GM19025 (cell line): Measurements from ENCODE around the gene NBEA.

Source experiments
- ATAC-seq: cut with Tn5 transposase; IDR thresholded peaks from one replicate; pipeline ENCODE4 v1.9.1; 2021; ENCODE audit warnings: mild to moderate bottlenecking, low read depth, moderate library complexity; ENCODE audit not compliant: unreplicated experiment

The NBEA gene

DNA sequence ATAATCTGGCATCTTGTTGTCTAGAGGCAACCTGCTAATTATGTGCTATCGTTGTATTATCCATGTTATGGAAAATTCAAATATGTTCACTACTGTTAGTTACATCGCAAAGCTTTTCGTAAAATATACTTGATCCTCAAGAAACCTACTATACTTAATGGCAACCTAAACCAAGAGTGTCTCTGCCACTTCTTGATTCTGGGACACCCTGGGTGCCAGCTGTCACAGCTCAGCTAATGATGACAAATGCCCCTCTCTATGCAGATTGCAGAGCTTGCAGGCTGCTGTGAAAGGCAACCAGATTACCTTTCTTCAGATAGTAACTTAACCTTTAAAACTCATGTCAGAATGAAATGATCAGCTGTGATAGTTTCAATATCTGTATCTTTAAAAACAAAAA is 543.4 kb downstream of the NBEA start:
- no peak for ATAC-seq

DNA sequence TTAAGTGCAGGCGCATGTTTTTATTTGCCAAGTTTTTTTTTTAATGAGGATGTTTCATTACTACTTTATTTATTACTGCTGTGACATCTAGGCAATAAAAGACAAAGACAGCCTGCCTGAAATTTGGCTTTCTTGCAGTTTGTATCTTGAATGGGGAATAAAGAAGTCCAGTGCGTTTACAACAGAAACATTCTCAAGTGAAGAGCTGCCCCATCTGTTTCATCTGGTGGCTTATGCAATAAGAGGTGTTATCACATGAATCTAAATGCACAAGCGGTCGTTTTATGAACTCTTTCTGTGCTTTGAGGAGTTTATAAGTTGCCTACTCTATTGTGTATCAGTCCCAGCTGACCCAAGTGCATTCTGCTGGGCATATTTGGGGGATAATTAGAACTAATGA is 547.0 kb downstream of the NBEA start:
- ATAC-seq, result no peak

GRCh38 chr13:35496006-35496405 is 553.9 kb downstream of the NBEA start:
- no peak for ATAC-seq

- ATAC-seq, result no peak
These were observed 554.8 kb downstream of the NBEA start for GRCh38 chr13:35496761-35497386.

DNA sequence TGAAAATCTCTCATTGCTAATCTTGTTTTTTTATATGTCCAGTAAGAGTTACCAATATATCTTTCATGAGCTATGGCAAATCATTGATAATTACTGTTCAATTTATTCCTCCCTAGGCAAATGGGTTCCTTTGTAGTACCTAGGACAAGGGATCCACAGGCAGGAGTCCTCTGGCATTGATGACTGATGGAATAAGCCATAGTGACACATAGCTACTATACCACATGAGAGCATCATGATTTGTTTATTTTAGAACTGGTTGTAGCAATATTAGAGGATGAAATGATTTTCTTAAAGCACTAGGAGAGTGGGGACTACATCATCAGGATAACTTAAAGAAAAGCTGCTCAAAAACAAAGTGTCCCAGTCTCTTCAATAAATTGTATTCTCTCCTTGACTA is 556.2 kb downstream of the NBEA start:
- ATAC-seq, result no peak

DNA sequence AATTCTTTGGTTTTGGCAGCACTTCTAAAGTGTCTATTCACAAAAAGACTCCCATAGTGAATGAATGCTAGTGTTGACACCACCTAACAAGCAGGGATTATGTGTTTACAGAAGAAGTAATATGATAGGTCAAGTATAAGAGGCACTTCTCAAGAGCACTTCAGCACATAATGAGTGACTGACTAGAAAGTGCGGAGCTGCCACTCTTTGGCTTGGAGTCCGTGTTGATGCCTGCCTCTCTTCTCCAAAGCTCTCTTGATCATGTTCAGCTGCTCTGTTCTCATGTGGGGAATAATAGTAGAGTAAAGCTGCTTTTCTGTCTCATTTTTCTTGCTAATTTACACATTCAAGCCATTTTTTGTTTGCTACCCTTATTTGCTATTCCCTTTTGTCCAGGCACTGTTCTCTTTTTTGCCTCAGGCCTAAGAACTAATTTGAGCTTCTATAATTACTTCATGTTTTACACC is 557.2 kb downstream of the NBEA start:
- no peak for ATAC-seq

- ATAC-seq, result no peak
These were observed 557.6 kb downstream of the NBEA start for GRCh38 chr13:35499676-35500075.

GRCh38 chr13:35500144-35500543 is 558.1 kb downstream of the NBEA start:
- no peak for ATAC-seq

GRCh38 chr13:35501661-35502235 is 559.7 kb downstream of the NBEA start:
- no peak for ATAC-seq

GRCh38 chr13:35502456-35502855 is 560.4 kb downstream of the NBEA start:
- no peak for ATAC-seq

GRCh38 chr13:35512271-35512920 is 570.3 kb downstream of the NBEA start:
- no peak for ATAC-seq

DNA sequence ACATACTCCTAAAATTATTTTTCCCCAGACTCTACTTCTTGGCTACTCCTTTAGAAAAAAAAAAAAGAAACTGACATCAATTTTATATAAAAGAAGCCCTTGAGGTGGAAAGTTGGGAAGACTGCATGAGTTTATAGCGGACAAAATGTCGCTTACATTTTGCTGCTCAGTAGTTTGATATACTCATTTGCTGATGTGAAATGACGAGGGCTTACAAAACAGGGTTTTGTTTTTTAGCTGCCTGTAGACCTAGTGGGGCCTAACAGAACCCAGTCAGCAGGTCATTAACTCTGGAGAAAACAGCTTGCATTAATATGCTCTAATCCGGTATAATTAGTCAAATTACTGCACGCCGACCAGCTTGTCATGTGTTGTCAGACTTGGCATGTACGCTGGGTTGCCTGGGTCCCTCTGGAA is 572.0 kb downstream of the NBEA start:
- ATAC-seq, result no peak

DNA sequence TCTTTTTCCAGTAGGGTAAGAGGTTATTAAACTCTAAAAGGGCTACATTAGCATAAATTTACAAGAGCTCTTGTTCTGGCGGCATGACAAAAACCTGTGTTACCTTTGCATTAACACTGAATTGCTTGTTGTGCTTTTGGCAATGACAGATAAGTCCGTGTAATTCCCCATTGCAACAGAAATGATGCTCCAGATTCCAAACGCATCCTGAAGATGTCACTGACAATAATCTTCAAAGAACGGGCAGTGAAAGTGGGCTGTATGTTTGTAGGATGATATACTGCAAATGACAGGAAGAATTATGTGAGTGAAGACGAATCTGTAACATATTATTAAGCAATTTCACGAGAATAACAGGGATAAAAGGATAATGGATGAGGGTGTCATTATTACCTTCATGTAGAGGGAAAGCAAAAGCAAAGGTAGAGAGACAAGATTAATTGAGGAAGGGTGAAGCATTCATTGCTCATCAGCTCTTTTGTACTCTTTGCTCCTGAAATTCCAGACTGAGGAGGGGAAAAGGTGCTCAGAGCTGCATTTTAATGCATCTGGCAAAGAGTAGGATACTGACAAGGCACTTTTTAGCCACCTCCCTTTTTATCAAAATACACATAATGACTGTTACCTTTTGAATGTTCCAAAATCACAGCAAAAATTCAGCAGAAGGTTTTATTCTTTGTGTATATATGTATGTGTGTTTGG is 572.9 kb downstream of the NBEA start:
- no peak for ATAC-seq

DNA sequence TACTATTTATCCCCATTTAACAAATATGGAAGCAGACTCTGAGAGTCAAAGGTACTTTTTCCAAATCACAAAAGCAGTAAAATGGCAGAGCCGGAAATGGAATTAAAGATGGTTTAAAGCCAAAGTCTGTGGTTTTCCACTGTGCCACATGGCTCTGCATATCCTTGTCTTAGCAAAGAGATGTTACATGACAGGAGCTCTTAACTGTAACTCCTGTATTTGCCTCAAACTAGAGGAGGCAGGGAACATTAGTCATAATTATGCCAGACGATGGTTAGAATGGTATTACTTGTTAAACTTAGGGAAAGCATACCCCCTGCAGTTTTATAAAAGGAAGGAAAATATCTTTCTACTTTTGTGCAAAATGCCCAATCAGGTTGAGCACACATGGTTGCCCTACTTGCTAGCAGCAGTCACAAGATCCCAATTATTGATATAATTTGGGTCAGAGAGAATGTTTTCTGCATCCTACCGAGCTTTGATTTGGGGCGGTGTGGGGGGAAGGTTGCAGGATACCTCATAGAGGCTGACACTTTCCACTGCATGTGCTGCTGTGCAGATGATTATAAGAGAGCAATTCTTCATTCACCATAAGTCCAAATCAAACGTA is 576.4 kb downstream of the NBEA start:
- no peak for ATAC-seq

DNA sequence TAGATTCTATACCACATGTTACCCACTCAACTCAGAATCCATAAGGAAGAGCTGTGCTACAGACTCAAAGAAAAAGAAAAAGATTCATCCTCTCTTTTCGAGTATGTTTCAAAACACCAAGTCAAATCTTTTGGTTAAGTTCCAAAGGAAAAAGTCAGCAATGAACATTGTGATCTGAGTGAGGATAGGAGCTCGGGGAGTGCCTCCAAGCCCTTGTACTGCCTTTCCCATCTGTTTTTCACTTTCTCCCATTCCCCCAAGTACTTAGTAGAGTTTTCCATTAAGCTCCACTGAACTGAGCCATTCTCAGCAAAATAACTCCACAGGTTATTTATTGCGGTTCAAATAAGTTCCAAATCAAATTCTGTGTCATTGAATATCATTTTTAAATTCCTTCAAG is 582.1 kb downstream of the NBEA start:
- no peak for ATAC-seq

DNA sequence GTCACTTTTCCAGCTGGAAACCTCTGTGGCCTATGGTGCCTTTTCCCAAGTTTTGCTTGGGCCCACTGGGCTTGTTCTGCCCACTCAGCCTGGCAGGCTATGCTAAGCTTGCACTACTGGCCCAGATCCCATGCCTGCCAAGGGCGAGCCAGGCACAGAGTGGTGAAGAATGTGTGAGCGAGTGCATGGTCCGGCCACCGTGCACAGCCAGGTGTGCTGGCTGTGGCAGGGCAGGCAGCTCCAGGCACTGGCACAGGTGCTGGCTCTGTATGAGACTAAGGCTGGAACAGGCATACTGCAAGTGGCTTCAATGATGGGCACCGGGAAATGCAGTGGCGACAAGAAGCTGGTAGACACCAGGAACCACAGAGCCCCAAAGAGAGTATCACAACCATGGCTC is 584.5 kb downstream of the NBEA start:
- ATAC-seq, result no peak

DNA sequence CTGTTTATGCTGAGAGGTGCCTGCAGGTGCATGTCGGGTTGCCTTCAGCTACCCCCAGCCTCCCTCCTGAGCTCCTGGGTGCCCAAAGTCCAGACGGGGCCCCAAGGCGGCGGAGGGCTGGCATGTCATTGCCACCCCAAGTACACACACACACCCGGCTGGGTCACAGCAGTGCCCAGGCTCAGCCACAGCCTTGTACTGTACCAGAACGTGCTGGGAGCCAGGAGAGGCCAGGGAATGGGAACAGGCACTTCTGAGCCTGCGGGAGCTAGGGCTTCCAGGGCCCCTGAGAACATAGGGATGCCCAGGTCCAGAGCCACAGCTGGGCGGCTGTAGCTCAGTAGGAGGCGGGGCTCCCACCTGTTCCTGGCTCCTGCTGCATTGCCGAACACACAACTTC is 585.4 kb downstream of the NBEA start:
- no peak for ATAC-seq

GRCh38 chr13:35530147-35530546 is 588.1 kb downstream of the NBEA start:
- ATAC-seq, result no peak

GRCh38 chr13:35530581-35530980 is 588.5 kb downstream of the NBEA start:
- ATAC-seq, result no peak

- no peak for ATAC-seq
These were observed 589.5 kb downstream of the NBEA start for GRCh38 chr13:35531526-35531925.

DNA sequence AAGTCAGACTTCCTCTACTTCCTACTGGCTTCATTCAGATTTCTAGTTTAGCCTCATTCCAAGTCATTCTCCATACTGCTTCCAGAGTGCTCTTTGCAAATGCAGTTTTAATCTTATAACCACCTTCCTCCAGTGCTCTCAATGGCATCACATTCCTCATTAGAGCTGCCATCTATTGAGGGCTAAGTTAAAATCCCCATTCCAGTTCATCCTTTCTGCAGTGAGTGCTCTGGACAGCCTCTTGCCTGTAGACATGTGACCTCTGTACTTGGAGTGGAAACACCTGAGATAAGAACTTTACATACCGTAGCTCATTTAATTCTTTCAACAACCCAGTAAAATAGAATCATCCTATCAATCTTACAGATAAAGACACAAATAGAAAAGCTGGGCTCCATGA is 592.3 kb downstream of the NBEA start:
- no peak for ATAC-seq
